Activated T-cell treated with anti-CD3 and anti-CD28 coated beads for 1 hour (primary cell): ENCODE data around the gene TLCD4.
"Not testable (repeated sequence)": the region's sequence is repeated elsewhere in the genome, so short reads cannot be mapped to it uniquely, and the experiment has no call there.

Experiments used
- DNase-seq: peaks from one replicate; pipeline ENCODE4 v3.0.0-alpha.2; 2020; ENCODE audit warnings: low read depth

The TLCD4 gene

GRCh38 chr1:95154096-95154495 is 36.9 kb downstream of the TLCD4 start:
- DNase-seq, result no peak

- DNase-seq, result not testable (repeated sequence)
Measured at GRCh38 chr1:95165569-95165968, 48.4 kb downstream of the TLCD4 start.
